UCSD-AML1 (cell line): ENCODE data around the gene G6PD.
"Not testable (repeated sequence)": the region's sequence is repeated elsewhere in the genome, so short reads cannot be mapped to it uniquely, and the experiment has no call there.

ENCODE experiments used
- DNase-seq: peaks from one replicate; lab custom pipeline; 2025; ENCODE audit not compliant: unreplicated experiment; lab: John Stamatoyannopoulos, UW

G6PD gene

GRCh38 chrX:154546354-154547244, at the start of gene G6PD:
Gene G6PD, minus strand, starts transcription at chrX:154546846. Its CDS starts 691 bp downstream, at chrX:154546155.
- DNase-seq, result peak; percentile 87

GRCh38 chrX:154595559-154596249, 49.1 kb upstream of the G6PD start:
- no peak for DNase-seq

DNA sequence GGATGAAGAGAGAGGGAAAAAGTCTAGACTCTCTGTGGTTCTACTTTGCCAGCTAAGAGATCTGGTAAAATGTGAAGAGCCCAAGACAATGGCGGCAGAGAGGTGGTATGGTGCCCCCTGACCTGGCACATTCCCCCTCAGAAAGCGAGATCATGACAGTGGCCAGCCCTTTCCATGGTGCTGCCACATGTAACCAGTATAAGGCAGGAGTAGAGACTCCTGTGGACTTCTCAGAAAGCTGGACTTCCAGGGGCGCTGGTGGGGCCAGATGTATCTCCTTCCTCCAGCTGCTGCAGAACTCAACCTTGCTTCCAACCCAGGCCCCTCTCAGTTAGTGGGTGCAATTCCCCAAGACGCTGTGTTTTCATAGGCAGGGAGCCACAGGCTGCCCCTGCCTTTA, 47.8 kb upstream of the G6PD start:
- no peak for DNase-seq

GRCh38 chrX:154593201-154593600, 46.6 kb upstream of the G6PD start:
- DNase-seq, result no peak

DNA sequence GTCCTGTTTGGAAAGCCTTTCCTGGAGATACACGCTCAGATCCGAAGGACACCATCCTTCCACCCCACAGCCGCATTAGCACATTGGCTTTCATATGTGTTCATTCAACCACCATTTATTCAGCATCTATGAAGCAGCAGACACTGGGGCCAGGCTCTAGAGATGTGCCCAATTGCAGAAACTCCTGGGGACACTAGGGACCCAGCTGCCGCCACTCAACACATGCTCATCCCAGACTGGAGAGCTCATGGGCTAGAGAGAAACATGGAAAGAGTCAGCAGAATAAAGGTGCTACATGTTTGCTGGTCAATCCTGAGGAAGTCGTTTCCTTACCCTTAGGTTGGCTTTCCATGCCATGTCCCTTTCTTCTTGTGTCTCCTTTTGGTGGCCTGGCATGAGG, 45.9 kb upstream of the G6PD start:
- DNase-seq, result no peak

DNA sequence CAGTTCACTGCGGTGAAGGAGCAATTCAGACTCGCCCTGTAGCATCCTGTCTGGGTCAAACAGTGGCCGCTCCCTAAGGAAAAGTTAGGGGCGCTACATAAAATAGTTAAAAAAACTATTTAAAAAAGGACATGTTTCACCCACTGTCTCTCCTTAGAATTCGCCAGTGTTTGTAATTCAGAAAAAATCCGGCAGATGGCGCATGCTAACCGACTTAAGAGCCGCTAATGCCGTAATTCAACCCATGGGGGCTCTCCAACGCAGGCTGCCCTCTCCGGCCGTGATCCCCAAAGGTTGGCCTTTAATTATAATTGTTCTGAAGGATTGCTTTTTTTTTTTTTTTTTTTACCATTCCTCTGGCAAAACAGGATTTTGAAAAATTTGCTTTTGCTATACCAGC, 43.8 kb upstream of the G6PD start:
- DNase-seq, result not testable (repeated sequence)

- not testable (repeated sequence) for DNase-seq
Observed at GRCh38 chrX:154584585-154585183, 38.0 kb upstream of the G6PD start, which contains the start of gene CTAG1A. Gene CTAG1A, plus strand, starts transcription at chrX:154585133. Its CDS starts 74 bp downstream, at chrX:154585207.

- DNase-seq, result not testable (repeated sequence)
Observed at GRCh38 chrX:154582994-154583393, 36.3 kb upstream of the G6PD start.

DNA sequence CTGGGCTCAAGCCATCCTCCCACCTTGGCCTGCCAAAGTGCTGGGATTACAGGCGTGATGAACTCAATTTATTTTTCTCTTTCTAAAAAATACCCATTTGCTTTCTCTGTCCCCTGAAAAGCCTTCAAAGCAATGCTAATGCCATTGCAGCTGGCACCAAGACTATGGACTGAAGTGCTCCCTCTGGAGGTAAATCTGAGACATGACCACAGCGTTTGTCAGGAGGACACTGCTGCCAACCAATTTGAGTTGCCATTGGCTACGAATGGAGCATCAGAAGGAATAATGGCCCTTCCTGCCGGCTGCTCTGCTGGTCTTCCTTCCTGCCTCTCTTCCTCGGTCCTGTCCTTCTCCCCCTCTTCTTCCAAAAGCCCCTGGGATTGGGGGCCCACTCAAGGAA, 28.4 kb upstream of the G6PD start:
- not testable (repeated sequence) for DNase-seq

DNA sequence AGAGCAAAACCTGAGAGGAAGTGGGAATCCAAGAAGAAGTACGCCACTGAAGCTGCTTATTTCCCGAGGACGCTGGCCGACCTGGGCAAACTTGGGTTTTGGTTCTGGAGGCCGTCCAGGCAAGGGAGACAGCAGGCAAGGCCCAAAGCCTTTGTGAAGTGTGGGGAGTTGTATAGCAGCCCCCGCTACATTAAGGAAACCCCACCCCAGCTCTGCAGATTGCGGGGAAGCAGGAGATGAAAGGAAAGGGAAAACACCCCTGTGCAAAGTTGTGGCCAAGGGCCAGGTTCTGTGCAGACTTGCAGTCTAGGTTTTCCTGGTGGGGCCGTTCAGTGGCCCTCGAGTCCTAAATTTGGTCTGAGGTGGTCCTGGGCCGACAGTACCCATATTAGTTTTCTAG, 26.4 kb upstream of the G6PD start:
- DNase-seq, result not testable (repeated sequence)

GRCh38 chrX:154570361-154570760, 23.7 kb upstream of the G6PD start:
- DNase-seq, result not testable (repeated sequence)

DNA sequence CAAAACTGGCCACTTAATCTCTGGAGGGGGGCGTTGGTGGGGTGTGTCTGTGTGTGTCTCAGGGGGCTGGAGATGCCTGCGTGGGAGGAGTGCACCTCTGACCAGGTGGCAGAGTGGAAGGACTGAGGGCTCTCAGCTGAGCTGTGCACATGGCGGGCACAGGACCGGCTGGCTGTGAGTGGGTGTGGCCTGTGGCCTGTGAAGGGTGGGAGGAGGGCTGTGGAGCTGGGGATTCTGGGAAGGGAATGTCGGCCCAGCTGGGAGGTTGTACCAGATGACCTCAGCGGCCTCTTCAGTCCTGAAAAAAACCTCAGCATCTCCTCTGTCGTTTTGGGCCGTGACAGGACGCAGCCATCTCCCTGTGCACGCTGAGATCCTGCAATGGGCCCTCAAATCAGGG, 15.6 kb upstream of the G6PD start:
- not testable (repeated sequence) for DNase-seq

DNA sequence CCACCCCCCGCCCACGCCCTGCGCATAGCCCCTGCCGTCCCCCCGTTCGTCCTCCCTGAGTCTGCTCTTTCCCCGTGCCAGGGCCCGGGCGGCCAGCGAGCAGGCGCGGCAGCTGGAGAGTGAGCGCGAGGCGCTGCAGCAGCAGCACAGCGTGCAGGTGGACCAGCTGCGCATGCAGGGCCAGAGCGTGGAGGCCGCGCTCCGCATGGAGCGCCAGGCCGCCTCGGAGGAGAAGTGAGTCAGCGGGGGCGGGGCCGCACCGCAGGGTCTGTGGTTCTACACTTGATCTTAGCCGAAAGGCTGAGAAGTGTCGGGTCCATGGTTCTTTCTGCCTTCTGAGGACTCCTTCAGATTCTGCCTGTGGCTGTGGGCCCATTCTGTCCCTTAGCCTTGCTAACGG, 13.7 kb upstream of the G6PD start:
- DNase-seq, result not testable (repeated sequence)

DNA sequence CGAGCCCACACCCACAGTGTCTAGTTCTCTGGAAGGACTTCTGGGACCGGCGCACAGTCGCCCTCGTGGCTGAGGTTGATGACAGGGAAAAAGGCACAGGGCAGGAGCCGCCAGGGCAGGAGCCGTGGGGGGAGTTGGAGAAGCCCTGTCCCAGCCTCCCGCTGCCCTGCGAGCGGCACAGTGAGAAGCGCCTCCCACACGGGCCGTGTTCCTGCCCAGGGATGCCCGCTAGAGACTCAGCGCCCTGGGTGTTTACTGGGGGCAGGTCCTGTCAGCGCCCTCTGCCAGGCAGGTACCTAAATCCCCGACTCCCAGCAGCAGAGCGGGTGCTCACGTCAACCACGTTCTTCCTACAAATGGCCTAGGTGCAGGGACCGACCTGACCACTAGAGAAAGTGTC, 12.2 kb upstream of the G6PD start:
- DNase-seq, result not testable (repeated sequence)

DNA sequence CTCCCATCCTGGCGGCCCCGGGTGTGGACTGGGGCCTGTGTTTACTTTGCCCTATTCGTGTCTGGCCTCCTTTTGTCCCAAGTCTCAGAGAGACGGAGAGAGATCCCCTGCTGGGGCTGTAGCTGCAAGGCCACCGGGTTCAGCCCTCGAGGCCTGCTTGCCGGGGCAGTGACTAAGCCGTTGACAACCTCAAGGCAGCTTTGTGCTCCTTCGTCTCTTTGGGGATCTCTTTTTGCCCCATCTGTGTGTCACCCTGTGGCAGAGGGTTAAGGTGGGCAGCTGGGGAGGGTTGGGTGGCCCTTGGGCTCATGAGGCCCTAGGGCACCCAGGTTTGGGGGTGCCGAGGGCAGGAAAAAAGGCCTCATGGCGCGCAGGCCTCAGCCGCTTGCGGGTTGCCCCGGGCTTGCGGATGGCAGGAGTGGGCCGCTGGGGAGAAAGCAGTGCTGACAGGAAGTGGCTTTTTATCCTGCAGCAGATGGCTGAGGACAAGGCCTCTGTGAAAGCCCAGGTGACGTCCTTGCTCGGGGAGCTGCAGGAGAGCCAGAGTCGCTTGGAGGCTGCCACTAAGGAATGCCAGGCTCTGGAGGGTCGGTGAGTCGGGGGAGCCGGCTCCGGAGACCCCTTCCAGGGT, 11.5 kb upstream of the G6PD start:
- not testable (repeated sequence) for DNase-seq

- not testable (repeated sequence) for DNase-seq
Observed at GRCh38 chrX:154552112-154552806, 5.6 kb upstream of the G6PD start.

DNA sequence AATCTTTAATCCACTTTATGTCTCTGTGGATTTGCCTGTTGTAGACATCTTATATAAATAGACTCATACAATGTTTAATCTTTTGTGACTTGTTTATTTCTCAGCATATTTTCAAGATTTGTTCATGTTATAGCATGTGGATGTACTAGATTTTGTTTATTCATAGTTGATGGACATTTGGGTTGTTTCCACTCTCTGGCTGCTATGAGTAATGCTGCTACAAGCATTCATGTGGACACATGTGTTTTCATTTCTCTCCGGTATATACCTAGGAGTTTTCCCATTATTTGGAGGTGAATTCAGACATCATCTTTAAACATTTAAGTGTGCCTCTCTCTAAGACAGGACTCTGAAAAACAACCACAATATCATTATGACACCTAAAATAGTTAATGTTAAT, 3.1 kb upstream of the G6PD start:
- no peak for DNase-seq

DNA sequence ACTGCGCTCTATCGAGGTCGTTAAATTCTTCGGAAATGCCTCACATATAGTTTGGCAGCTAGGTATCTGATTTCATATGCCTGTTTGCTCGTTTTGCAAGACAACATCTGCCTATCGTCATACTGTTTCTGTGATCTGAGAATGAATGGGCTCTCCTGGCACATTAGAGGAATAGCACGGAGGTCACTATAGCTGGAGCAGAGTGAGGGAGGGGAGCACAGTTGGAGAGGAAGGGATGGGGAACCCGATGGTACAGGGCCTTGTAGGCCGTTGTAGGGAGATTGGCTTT, 1.3 kb upstream of the G6PD start:
- DNase-seq, result no peak

GRCh38 chrX:154547245-154548027, 790 bp upstream of the G6PD start, which contains the start of gene IKBKG:
Gene IKBKG, plus strand, starts transcription at chrX:154547620. Its CDS starts 4,383 bp downstream, at chrX:154552003.
- DNase-seq, result peak; percentile 92
